Loucy (cell line): Measurements from ENCODE around the gene TMEM176A.
A peak's percentile ranks its signal among the peaks of the same experiment; 100 is the strongest.

Source experiments
- H2AFZ ChIP-seq: fragments of 200-600 bp; sonication (generic); 2 replicates; pipeline ENCODE4 v1.6.0; 2016; ENCODE audit warnings: antibody characterized with exemption, mild to moderate bottlenecking, low read length, moderate library complexity
- H3F3A ChIP-seq: fragments of 200-600 bp; 2 replicates; pipeline ENCODE4 v1.6.0; 2016; ENCODE audit warnings: antibody characterized with exemption, low read depth, mild to moderate bottlenecking
- H3K27me3 ChIP-seq: fragments of 200-600 bp; sonication (generic); 2 replicates; pipeline ENCODE4 v1.6.1; 2014; ENCODE audit warnings: low read length, mild to moderate bottlenecking; ENCODE audit not compliant: insufficient read depth, poor library complexity, severe bottlenecking
- H3K36me3 ChIP-seq: fragments of 200-600 bp; sonication (generic); 2 replicates; pipeline ENCODE4 v1.6.1; 2016; ENCODE audit warnings: low read length; ENCODE audit not compliant: insufficient read depth
- H3K4me1 ChIP-seq: fragments of 200-600 bp; sonication (generic); 2 replicates; pipeline ENCODE4 v1.5.1; 2014; ENCODE audit warnings: low read length, mild to moderate bottlenecking; ENCODE audit not compliant: insufficient read depth, poor library complexity, severe bottlenecking
- H3K4me2 ChIP-seq: fragments of 200-600 bp; sonication (generic); 2 replicates; pipeline ENCODE4 v1.6.0; 2014; ENCODE audit warnings: antibody characterized with exemption, low read length, low read depth, mild to moderate bottlenecking; ENCODE audit not compliant: poor library complexity, severe bottlenecking
- H3K4me3 ChIP-seq: fragments of 200-600 bp; sonication (generic); 2 replicates; pipeline ENCODE4 v1.5.1; 2014; ENCODE audit warnings: low read length, mild to moderate bottlenecking, mixed read lengths; ENCODE audit not compliant: poor library complexity, severe bottlenecking
- H3K79me2 ChIP-seq: fragments of 200-600 bp; sonication (generic); 2 replicates; pipeline ENCODE4 v1.6.1; 2014; ENCODE audit warnings: low read length; ENCODE audit not compliant: insufficient read depth
- H3K9ac ChIP-seq: fragments of 200-600 bp; sonication (generic); 2 replicates; pipeline ENCODE4 v1.6.0; 2014; ENCODE audit warnings: mild to moderate bottlenecking, low read depth, low read length, moderate library complexity; ENCODE audit not compliant: poor library complexity, severe bottlenecking
- H3K9me2 ChIP-seq: fragments of 200-600 bp; sonication (generic); replicated peaks from 2 replicates; pipeline ENCODE4 v1.6.1; 2016; ENCODE audit warnings: low read depth, low read length, mixed read lengths
- H3K9me3 ChIP-seq: fragments of 200-600 bp; sonication (generic); 2 replicates; pipeline ENCODE4 v1.6.1; 2014; ENCODE audit warnings: mild to moderate bottlenecking, antibody characterized with exemption, low read length, low read depth; ENCODE audit not compliant: insufficient read depth
- H4K20me1 ChIP-seq: fragments of 200-600 bp; sonication (generic); 2 replicates; pipeline ENCODE4 v1.6.0; 2014; ENCODE audit warnings: antibody characterized with exemption, low read length, mild to moderate bottlenecking; ENCODE audit not compliant: insufficient read depth, poor library complexity, severe bottlenecking
- CTCF ChIP-seq: fragments of 200-600 bp; sonication (generic); conservative IDR thresholded peaks from 2 replicates; pipeline ENCODE4 v1.5.1; 2014; ENCODE audit warnings: mild to moderate bottlenecking, antibody characterized with exemption, low read length
- EZH2phosphoT487 ChIP-seq: fragments of 200-600 bp; IDR thresholded peaks from 2 replicates; pipeline ENCODE4 v1.6.1; 2018; ENCODE audit warnings: antibody characterized with exemption, mild to moderate bottlenecking, moderate library complexity, borderline replicate concordance

TMEM176A gene

GRCh38 chr7:150781961-150782360 lies 18.6 kb upstream of the TMEM176A start:
- Histone ChIP-seq H3K4me3 (no peak overlapping the region), H3K4me1 (peaks cover 9% of the 10 kb centered on the region), H3K9me2 (no peaks in the 10 kb centered on the region), H3K36me3 (no peaks in the 10 kb centered on the region), H3F3A (no peaks in the 10 kb centered on the region), H3K79me2 (no peaks in the 10 kb centered on the region), H2AFZ (no peak overlapping the region), H3K9ac (no peak overlapping the region), H3K27me3 (no peaks in the 10 kb centered on the region), H3K4me2 (no peak overlapping the region), H4K20me1 (no peaks in the 10 kb centered on the region), H3K9me3 (no peaks in the 10 kb centered on the region)
- TF ChIP-seq CTCF (no peak), EZH2phosphoT487 (no peak)

DNA sequence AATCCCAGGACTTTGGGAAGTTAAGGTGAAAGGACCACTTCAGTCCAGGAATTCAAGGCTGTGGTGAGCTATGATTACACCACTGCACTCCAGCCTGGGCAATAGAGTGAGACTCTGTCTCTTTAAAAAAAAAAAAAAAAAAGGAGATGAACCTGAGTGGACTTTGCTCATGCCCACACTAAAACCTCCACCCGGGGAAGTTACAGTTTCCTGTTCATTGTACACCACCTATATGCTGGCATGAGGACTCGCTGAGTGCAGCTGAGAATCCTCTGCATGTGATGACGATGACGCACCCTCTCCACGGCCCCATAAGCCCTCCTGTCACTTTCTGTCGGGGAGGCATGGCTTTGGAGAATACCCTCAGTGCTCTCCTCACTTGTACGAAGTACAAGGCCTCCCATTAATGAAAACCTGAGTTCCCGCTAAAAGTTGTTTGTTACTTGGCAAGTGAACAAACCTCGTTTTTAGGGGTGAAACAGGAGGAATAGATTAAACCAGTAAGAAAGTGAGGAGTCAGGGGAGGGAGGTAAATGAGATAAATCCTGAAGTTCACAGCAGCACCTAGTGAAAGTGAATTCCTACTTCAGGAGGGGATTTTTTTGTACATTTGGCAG lies 16.3 kb upstream of the TMEM176A start:
- no peaks in the 10 kb centered on the region for H3K9me2 ChIP-seq
- no peaks in the 10 kb centered on the region for H3K27me3 ChIP-seq
- no peaks in the 10 kb centered on the region for H3F3A ChIP-seq
- H3K36me3 ChIP-seq, result no peaks in the 10 kb centered on the region
- no peaks in the 10 kb centered on the region for H4K20me1 ChIP-seq
- no peak overlapping the region for H3K4me2 ChIP-seq
- H3K9me3 ChIP-seq, result no peaks in the 10 kb centered on the region
- TF ChIP-seq CTCF (no peak), EZH2phosphoT487 (no peak)
- H3K9ac ChIP-seq, result no peak overlapping the region
- peaks cover 9% of the 10 kb centered on the region for H3K4me1 ChIP-seq
- H2AFZ ChIP-seq, result peak overlapping the region; percentile 5; the same call in 1 of the 2 replicates
- no peaks in the 10 kb centered on the region for H3K79me2 ChIP-seq
- no peak overlapping the region for H3K4me3 ChIP-seq

DNA sequence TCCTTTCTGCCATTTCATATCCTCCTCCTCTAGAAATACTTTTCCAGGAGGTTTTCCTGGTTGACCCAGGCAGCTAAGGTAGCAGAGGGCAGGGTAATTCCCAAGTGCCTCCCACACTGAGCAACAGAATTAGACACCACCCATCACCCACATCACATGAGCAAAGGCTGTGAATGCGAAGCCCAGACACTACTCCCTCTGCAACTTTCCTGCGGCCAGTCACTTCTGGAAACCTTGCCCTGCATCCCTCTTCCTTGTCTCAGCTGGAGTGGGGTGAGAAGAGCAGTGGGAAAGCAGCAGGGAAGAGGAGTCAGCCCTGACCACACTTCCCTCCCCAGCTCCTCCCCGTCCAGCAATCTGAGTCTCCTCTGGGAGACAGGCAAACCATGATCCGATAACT lies 15.6 kb upstream of the TMEM176A start:
- no peak for TF ChIP-seq CTCF
- no peak for TF ChIP-seq EZH2phosphoT487
- Histone ChIP-seq H3K79me2 (no peaks in the 10 kb centered on the region), H3K9ac (no peak overlapping the region), H3K9me2 (no peaks in the 10 kb centered on the region), H3K36me3 (no peaks in the 10 kb centered on the region), H3F3A (no peaks in the 10 kb centered on the region), H3K9me3 (no peaks in the 10 kb centered on the region), H3K4me1 (peaks cover 9% of the 10 kb centered on the region), H3K27me3 (no peaks in the 10 kb centered on the region), H3K4me3 (no peak overlapping the region), H2AFZ (0 out of 2 replicates have a peak overlapping the region, but pooled peaks have one; percentile 23), H3K4me2 (no peak overlapping the region), H4K20me1 (no peaks in the 10 kb centered on the region)
